Left lobe of liver (tissue), 2 donors: ENCODE data around the gene VPS41. TPM values are rescaled to one million over a fixed set of nuclear protein-coding genes. Genes with fewer than 3 reads are reported as not detected.

ENCODE experiments used
- ATAC-seq: fragments of 200-7000 bp; cut with Tn5 transposase; one replicate; pipeline ENCODE4 v1.9.1; 2020; ENCODE audit warnings: mild to moderate bottlenecking, moderate library complexity
- DNase-seq: peaks from one replicate; pipeline ENCODE4 v3.0.0-alpha.2; 2020; ENCODE audit warnings: low spot score
- total RNA-seq: library from RNA; stranded (reverse); gene quantifications from one replicate; pipeline ENCODE4 v1.2.1, GENCODE V29; 2021
- donor health status: DM: no; HTN: no; CAD: no; lungs with moderate emphysema.
- donor health status: DM: no; HTN: yes; CAD: no.

VPS41 gene
- total RNA-seq, 1 donor from 2014 or later: 33.9 TPM

GRCh38 chr7:38677981-38678697 lies 230.9 kb downstream of the VPS41 start:
- ATAC-seq (no peak), DNase-seq (no peak)

DNA sequence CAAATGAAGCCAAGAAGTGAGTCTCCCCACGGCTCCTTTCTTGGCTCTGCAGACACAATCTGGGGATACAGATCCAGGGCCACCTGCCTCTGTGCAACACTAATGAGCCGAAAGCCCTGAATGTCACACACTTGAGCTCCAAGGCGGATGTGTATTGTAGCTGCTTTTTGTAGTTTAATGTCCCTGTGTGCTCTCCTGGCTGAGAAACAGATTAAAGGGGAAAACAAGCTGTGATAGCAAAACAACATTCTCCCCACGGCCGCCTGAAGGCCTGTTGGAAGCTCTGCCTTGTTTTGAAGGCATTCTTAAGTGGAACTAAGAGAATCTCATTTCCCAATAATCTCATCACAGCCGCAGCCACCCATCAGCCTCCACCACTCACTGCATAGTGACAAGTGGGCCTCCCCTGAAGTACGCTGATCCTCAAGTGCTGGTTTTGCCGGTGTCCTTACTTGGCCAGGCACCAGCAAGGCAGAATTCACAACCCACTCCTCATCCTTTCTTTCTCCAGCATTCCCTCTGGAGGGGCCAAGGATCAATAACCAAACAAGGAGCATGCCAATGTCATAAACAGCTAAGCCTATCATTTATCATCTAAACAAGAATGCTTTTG lies 233.4 kb downstream of the VPS41 start:
- no peak for ATAC-seq
- no peak for DNase-seq

GRCh38 chr7:38674513-38674912 lies 234.5 kb downstream of the VPS41 start:
- ATAC-seq (no peak), DNase-seq (no peak)

- DNase-seq (no peak), ATAC-seq (no peak)
Measured at GRCh38 chr7:38673795-38674194, 235.2 kb downstream of the VPS41 start.

Other genes with a start within 250 kb of the VPS41 start
- 0.81 TPM for gene POU6F2, start 68.7 kb upstream of the VPS41 start, total RNA-seq